Myocyte (in vitro differentiated cells): ENCODE results near the gene TMEM39A. TPM values are rescaled to one million over a fixed set of nuclear protein-coding genes. Genes with fewer than 3 reads are reported as not detected.

Experiments
- DNase-seq: peaks from one replicate; pipeline ENCODE4 v3.0.0-alpha.2; 2012; ENCODE audit warnings: low read depth
- polyA plus RNA-seq: library from polyadenylated mRNA; unstranded; fragments of >200 nt; gene quantifications from one replicate; pipeline ENCODE4 v1.2.1, GENCODE V29; 2012; ENCODE audit warnings: missing spikeins
- total RNA-seq: library from RNA; depleted of rRNA; stranded (reverse); fragments of >200 nt; gene quantifications from 2 replicates; pipeline ENCODE4 v1.2.3, GENCODE V29; 2014

The TMEM39A gene
- total RNA-seq, result 29.2 and 54.1 TPM in 2 replicates
- polyA plus RNA-seq, result 39.2 TPM

DNA sequence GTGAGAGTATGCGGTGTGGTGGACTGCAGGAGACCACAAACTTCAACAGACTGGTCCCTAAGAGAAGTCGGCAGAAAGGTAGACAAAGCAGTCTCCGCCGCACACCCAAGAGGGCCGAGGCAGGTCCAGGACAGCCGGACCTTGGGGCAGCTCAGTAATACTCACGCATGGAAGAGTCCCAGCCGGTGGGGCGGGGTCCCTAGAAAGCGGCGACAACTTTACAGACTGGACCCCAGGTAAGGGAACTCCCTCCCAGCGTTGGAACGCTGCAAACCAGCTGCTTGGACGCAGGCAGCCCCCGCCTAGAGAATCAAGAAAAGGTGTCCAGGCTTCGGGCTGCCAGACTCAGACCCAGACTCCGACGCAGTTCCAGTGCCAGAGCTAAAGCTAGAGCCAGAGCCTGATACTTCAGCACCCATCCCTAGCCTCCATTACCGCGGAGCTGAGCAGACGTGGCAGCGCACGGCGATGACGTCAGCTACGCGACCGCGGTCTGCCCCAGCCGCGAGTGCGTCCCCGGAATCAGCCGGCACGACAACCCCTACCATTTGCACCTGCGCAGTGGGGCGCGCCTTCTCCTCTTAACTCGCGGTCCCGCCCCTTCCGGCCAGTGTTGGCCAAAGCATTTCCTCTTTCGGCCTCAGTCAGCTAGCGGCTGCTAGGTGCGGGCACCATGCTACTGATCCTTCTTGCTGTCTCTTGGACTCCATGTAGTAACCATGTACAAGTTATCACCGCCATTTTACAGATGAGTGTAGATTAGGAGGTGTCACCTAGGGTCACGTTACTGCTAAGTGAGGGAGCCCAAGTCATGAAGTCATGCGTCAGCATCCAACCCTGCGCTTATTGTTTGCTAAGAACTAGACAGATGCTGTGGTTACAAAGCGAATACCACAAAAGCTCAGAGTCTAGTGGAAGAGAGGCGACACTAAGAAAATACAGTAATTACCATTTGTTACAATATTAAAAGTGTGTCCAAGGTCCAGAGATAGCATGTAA is at the start of gene TMEM39A:
TSS of gene TMEM39A (minus strand) at position 445 of the 999 bp plus-strand sequence. CDS start 1,541 bp downstream, outside the sequence.
- peak; percentile 99 for DNase-seq

GRCh38 chr3:119510690-119511089 is 47.3 kb upstream of the TMEM39A start:
- DNase-seq, result no peak

DNA sequence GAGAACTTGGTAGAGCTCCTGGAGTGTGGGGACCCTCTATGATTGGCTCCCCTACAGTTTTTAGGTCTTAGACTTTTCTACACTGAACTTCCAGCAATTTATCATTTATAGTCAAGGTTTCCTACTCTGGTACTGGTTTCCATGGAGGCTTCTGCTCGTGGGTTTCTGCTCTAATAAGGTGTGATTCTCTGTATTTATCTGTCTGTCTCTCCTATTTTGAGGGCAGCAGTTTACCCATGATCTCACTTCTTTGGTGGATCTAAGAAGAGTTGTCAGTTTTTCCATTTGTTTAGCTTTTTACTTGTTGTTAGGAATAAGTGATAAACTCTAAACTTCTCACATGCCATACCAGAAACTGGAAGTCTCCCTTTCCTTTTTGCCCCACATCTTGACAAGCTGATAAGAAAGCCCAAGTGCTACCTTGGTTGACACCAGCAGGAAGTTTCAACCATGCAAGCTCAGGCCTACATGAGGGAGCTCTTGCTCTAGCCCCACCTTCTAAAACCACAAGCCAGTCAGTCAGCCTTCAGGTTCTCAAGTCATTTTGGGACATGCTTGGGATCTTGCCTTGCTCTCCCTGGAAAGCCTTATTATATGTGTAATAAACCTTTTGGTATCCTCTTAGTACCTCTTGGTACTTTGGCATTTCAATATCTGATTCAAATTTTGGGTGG is 44.9 kb upstream of the TMEM39A start:
- DNase-seq, result no peak

GRCh38 chr3:119507404-119507803 is 44.0 kb upstream of the TMEM39A start:
- no peak for DNase-seq

DNA sequence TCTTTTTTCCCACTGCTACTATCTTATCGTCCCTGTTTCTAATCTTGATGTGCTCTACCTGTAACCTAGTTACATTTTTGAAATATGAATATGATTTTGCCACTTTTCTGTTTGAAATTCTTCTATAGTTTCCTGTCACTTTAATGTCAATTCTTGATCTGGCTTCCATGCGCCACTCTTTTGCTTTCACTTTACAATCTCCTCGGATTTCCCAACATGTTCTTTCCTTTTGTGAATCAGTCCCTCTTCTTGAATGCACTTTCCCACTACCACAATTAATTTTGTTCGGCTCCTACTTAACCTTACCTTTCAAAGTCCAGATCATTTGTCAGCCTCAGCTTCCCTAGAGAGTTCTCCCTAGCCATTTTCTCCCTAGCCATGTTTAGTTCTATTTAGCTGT is 43.2 kb upstream of the TMEM39A start:
- no peak for DNase-seq

- DNase-seq, result no peak
Observed at GRCh38 chr3:119500901-119501300, 37.5 kb upstream of the TMEM39A start.

DNA sequence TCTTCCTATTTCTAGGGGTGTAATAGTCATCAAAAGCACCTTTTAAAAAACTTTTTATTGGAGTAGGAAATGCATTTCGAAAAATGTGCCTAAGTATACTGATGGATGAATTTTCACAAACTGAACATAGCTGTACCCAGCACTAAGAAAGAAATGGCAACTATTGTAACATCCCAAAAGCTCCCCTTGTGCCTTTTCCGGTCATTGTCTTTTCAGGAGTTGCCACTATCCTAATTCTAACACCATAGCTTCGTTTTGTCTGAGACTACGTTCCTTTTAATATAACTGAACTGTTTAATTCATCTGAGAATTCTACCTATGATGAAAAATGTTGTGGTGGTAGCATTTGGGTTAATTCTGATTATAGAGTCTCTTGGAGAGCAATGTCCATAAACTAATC is 36.9 kb upstream of the TMEM39A start:
- no peak for DNase-seq

- DNase-seq, result peak; percentile 98
Observed at GRCh38 chr3:119498186-119499011, 35.0 kb upstream of the TMEM39A start, which contains the start of gene TIMMDC1. Gene TIMMDC1 (plus strand): TSS chr3:119498547. CDS start chr3:119498734, 187 bp downstream.

- no peak for DNase-seq
Observed at GRCh38 chr3:119497820-119498185, 34.4 kb upstream of the TMEM39A start.

- no peak for DNase-seq
Observed at GRCh38 chr3:119494597-119494996, 31.2 kb upstream of the TMEM39A start.

- DNase-seq, result no peak
Observed at GRCh38 chr3:119492810-119493209, 29.4 kb upstream of the TMEM39A start.

DNA sequence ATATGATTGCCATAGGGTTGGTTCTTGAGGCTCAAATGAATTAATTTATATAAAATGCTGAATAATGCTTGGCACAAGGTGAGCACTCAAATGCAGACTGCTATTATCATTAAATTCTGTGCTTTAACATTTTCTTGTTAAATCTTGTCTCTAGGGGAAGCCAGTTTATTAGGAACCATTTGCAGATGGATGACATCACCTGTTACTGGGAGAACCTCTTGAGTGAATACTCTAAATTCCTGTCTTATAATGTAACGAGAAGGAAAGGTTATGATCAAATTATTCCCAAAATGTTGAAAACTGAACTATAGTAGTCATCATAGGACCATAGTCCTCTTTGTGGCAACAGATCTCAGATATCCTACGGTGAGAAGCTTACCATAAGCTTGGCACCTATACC is 28.7 kb upstream of the TMEM39A start:
- DNase-seq, result no peak

DNA sequence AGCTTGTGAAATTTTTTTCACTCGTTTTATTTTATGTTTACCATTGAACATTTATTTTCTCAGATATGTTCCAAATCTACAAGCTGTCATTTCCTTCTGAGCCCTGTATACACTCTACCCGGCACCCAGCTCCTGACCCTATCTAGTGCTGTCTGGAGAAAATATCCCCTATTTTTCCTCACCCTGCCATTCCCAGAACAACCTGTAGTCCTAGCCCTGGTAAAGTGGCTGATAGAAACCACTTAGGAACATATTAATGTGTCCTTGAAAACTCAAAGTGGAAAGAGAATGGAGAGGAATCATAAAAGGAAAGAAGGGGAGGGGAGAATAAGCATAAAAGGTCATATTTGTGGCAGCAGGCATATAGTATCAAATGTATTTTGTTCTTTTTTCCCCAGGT is 26.7 kb upstream of the TMEM39A start:
- DNase-seq, result no peak

GRCh38 chr3:119485563-119485962 is 22.1 kb upstream of the TMEM39A start:
- no peak for DNase-seq

DNA sequence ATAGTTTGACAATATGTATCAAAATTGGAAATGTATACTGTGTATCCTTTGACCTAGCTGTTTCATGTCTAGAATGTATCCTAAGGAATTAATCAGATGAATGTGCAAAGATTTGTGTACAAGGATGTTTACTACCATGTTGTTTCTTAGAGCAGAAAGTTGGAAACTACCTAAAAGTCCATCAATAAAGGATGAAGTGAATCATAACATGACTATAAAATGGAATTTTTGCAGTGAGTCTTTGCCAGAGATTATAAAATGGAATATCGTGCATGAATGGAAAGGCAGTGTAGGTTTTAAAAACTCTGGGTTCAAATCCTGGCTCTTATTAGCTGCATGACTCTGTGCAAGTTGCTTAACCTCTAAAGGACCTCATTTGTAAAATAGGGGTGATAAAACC is 19.7 kb upstream of the TMEM39A start:
- DNase-seq, result no peak

DNA sequence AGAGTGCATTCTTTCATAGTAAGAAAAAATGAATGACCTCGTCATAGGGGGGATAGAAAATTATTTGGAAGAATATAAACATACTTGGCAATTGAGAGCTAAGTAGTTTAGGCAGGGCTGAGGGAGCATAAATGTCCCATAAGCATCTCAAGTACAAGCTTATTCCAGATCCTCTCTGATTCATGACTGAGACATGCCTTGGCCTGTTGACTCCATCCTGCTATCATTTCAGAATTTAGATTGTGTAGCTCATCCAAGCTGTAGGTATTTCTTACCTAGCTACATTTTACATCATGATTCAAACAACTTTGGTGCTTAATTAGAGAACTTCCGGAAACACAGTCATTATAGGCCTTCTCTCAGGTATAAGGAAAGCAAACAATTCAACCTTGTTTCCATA is 17.7 kb upstream of the TMEM39A start:
- DNase-seq, result no peak

- DNase-seq, result no peak
Observed at GRCh38 chr3:119470866-119471265, 7.5 kb upstream of the TMEM39A start.

- peak; percentile 64 for DNase-seq
Observed at GRCh38 chr3:119469418-119470189, 6.2 kb upstream of the TMEM39A start.

DNA sequence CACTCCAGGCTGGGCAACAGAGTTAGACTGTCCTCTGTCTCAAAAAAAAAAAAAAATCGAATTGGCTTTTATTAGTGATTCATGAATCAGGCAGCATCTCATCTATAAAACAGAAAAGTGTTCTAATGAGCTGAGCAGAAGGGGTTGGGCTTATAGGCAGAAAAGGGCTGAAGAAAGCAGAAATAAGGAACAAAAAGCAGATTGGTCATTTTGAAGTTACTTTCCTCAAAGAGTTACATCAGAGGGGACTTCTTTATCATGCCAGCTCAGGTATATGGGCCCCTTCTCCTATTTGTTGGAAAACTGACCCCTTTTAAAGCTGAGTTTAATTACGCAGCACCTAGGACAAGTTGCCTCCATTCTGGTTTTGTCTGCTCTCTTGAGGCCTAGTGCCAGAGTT is 4.6 kb upstream of the TMEM39A start:
- DNase-seq, result no peak

DNA sequence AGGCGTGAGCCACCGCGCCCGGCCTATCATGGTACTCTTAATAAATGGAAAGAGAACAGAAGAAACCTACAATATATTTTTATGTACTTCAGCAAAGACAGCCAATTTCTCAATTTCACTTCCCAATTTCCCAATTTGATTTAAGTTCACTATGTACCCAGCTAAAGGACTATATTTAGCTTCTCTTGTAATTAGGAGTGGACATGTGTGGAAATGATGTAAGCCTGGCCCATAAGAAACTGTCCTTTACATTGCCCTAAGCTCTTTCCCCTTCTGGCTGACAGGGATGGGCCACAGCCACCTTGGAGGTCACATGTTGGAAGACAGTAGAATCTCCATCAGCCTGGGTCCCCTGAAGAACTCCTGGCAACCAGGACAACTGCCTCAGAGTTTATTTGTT is 6.2 kb downstream of the TMEM39A start:
- DNase-seq, result no peak

- DNase-seq, result no peak
Observed at GRCh38 chr3:119456469-119456868, 6.9 kb downstream of the TMEM39A start.
